LNCaP clone FGC (cell line): ENCODE measurements around the gene TSPAN13.

ENCODE experiments used
- DNase-seq: peaks from one replicate; pipeline ENCODE4 v3.0.0-alpha.2; 2011; ENCODE audit warnings: low read depth
- H3K4me3 ChIP-seq: 2 replicates; pipeline ENCODE4 v1.5.1; 2011; ENCODE audit warnings: mild to moderate bottlenecking, low read depth, low read length, control low read depth
- TF ChIP-seq, protein P1 (sequence below): IDR thresholded peaks from 2 replicates; pipeline ENCODE4 v1.5.1; 2012; ENCODE audit warnings: mild to moderate bottlenecking; ENCODE audit not compliant: control insufficient read depth, insufficient read depth; ENCODE audit errors: extremely low read depth

TSPAN13 gene

GRCh38 chr7:16739863-16740622, 13.5 kb upstream of the TSPAN13 start:
- TF ChIP-seq, protein P1, sequence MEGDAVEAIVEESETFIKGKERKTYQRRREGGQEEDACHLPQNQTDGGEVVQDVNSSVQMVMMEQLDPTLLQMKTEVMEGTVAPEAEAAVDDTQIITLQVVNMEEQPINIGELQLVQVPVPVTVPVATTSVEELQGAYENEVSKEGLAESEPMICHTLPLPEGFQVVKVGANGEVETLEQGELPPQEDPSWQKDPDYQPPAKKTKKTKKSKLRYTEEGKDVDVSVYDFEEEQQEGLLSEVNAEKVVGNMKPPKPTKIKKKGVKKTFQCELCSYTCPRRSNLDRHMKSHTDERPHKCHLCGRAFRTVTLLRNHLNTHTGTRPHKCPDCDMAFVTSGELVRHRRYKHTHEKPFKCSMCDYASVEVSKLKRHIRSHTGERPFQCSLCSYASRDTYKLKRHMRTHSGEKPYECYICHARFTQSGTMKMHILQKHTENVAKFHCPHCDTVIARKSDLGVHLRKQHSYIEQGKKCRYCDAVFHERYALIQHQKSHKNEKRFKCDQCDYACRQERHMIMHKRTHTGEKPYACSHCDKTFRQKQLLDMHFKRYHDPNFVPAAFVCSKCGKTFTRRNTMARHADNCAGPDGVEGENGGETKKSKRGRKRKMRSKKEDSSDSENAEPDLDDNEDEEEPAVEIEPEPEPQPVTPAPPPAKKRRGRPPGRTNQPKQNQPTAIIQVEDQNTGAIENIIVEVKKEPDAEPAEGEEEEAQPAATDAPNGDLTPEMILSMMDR = no peak
- DNase-seq = peak; percentile 87
- no peak overlapping the region for H3K4me3 ChIP-seq

DNA sequence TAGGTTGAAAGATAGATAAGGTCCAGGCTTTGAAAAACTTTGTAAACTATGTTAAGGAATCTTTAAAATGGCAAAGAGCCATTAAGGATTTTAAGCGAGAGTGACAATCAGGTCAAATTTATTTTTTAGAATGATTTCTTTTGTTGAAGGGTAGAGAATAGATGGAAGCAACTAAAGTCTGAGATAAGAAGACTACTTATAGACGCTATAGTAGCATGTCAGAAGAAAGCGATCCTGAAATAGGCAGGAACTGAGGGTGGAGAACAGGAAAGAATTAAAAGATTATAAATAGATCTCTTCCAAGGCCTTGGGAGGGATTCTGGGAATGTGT, 13.0 kb upstream of the TSPAN13 start:
- no peak for DNase-seq
- TF ChIP-seq, protein P1 = no peak
- H3K4me3 ChIP-seq = no peak overlapping the region

- TF ChIP-seq, protein P1 = no peak
These were observed 12.6 kb upstream of the TSPAN13 start for GRCh38 chr7:16740996-16741395.

GRCh38 chr7:16741676-16742075, 11.9 kb upstream of the TSPAN13 start:
- no peak overlapping the region for H3K4me3 ChIP-seq
- DNase-seq = no peak
- TF ChIP-seq, protein P1 = no peak

More at GRCh38 chr7:16740996-16741395, 12.6 kb upstream of the TSPAN13 start:
- no peak for DNase-seq
- H3K4me3 ChIP-seq = no peak overlapping the region

DNA sequence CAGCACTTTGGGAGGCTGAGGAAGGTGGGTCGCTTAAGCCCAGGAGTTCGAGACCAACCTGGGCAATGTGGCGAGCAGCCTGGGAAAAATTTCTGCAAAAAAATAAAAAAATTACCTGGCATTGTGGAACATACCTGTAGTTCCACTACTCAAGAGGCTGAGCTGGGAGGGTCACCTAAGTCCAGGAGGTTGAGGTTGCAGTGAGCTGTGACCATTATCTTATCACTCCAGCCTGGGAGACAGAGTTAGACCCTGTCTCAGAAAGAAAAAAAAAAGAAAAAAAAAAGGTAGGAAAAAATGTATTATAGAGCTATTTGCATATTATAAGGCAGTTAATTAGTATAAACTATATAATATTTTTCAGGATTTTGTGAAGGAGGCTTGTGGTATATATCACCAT, 11.0 kb upstream of the TSPAN13 start:
- no peak for DNase-seq
- TF ChIP-seq, protein P1 = no peak
- no peak overlapping the region for H3K4me3 ChIP-seq

GRCh38 chr7:16743236-16743635, 10.3 kb upstream of the TSPAN13 start:
- H3K4me3 ChIP-seq = no peak overlapping the region
- no peak for DNase-seq
- TF ChIP-seq, protein P1 = no peak
